ENCODE measurements around the gene CST7.

The CST7 gene

GRCh38 chr20:24953621-24954133 lies 4.6 kb downstream of the CST7 start:
- no peak for TF ChIP-seq CTCF (IDR thresholded peaks at IDR 0.05; ENCODE audit: control insufficient read depth, extremely low read depth, insufficient read depth)
- no peak overlapping the region for H3K4me3 ChIP-seq (ENCODE audit: low read depth, low read length)
- DNase-seq (ENCODE audit: low read depth) = no peak

GRCh38 chr20:24954151-24954550 lies 5.1 kb downstream of the CST7 start:
- no peak for TF ChIP-seq CTCF (IDR thresholded peaks at IDR 0.05; ENCODE audit: control insufficient read depth, extremely low read depth, insufficient read depth)
- no peak for DNase-seq (ENCODE audit: low read depth)
- H3K4me3 ChIP-seq (ENCODE audit: low read depth, low read length) = no peak overlapping the region

- TF ChIP-seq CTCF (IDR thresholded peaks at IDR 0.05; ENCODE audit: control insufficient read depth, extremely low read depth, insufficient read depth) = no peak
- no peak overlapping the region for H3K4me3 ChIP-seq (ENCODE audit: low read depth, low read length)
- no peak for DNase-seq (ENCODE audit: low read depth)
Observed at GRCh38 chr20:24954566-24954965, 5.5 kb downstream of the CST7 start.

- H3K4me3 ChIP-seq (ENCODE audit: low read depth, low read length) = no peak overlapping the region
- TF ChIP-seq CTCF (IDR thresholded peaks at IDR 0.05; ENCODE audit: control insufficient read depth, extremely low read depth, insufficient read depth) = no peak
- no peak for DNase-seq (ENCODE audit: low read depth)
Observed at GRCh38 chr20:24955045-24955444, 6.0 kb downstream of the CST7 start.

- TF ChIP-seq CTCF (IDR thresholded peaks at IDR 0.05; ENCODE audit: control insufficient read depth, extremely low read depth, insufficient read depth) = no peak
- no peak overlapping the region for H3K4me3 ChIP-seq (ENCODE audit: low read depth, low read length)
- no peak for DNase-seq (ENCODE audit: low read depth)
Observed at GRCh38 chr20:24956001-24956841, 7.2 kb downstream of the CST7 start.

- no peak overlapping the region for H3K4me3 ChIP-seq (ENCODE audit: low read depth, low read length)
- no peak for TF ChIP-seq CTCF (IDR thresholded peaks at IDR 0.05; ENCODE audit: control insufficient read depth, extremely low read depth, insufficient read depth)
- DNase-seq (ENCODE audit: low read depth) = no peak
Observed at GRCh38 chr20:24957326-24958016, 8.4 kb downstream of the CST7 start.

Measured in LNCaP clone FGC (cell line).